ENCODE results near the gene C12orf76. TPM values are rescaled to one million over a fixed set of nuclear protein-coding genes. Genes with fewer than 3 reads are reported as not detected.

Gene C12orf76
- total and polyA plus RNA-seq, 9 of the 15 experiments (the other 6 are each of a cell fraction or from before 2014, with no cell fraction given) = 6.3 to 38.6 (median 12.3) TPM

GRCh38 chr12:110048242-110049027, at the start of gene C12orf76 (continued):
- TF ChIP-seq TEAD2 (tag; IDR thresholded peaks at IDR 0.05) (no peak), CUX1 (CRISPR knock-in tag; IDR thresholded peaks at IDR 0.05) (0 out of 2 replicates have a peak, but pooled peaks have one; percentile 2), BRF1 (IDR thresholded peaks at IDR 0.05; ENCODE audit: borderline replicate concordance, extremely low read depth, insufficient read length) (no peak), SMARCA5 (IDR thresholded peaks at IDR 0.05) (no peak), HMGN3 (IDR thresholded peaks at IDR 0.05; ENCODE audit: borderline replicate concordance, extremely low read depth, insufficient read length, low read depth, low read length) (peak; percentile 75), CC2D1A (IDR thresholded peaks at IDR 0.05) (peak; percentile 69), E2F6 (IDR thresholded peaks at IDR 0.05; ENCODE audit: borderline replicate concordance in 1 of 2, extremely low read depth in 1 of 2, insufficient read depth in 1 of 2, insufficient read length in 1 of 2, low read depth in 1 of 2, low read length in 1 of 2, poor library complexity in 1 of 2, severe bottlenecking in 1 of 2) (peak in 1 of 2 experiments; percentile 29), ATF3 (IDR thresholded peaks at IDR 0.05) (no peak), ATF3 (CRISPR knock-in tag; conservative IDR thresholded peaks at IDR 0.05) (no peak), XRCC4 (IDR thresholded peaks at IDR 0.05; ENCODE audit: extremely low read depth, insufficient read depth, insufficient read length) (no peak), TAF9B (IDR thresholded peaks at IDR 0.05; ENCODE audit: partially characterized antibody) (peak; percentile 11), ATF1 (CRISPR knock-in tag; IDR thresholded peaks at IDR 0.05) (no peak), ATF1 (tag; IDR thresholded peaks at IDR 0.05) (peak; percentile 88), POLR2B (IDR thresholded peaks at IDR 0.05; ENCODE audit: low read depth, partially characterized antibody) (peak; percentile 73), ZC3H11A (IDR thresholded peaks at IDR 0.05; ENCODE audit: low read depth, low read length) (peak; percentile 89; the same call in 1 of the 2 replicates), GMEB1 (CRISPR knock-in tag; IDR thresholded peaks at IDR 0.05) (peak; percentile 87), MTA3 (IDR thresholded peaks at IDR 0.05; ENCODE audit: borderline replicate concordance) (peak; percentile 86; the same call in 1 of the 2 replicates), CREM (IDR thresholded peaks at IDR 0.05; ENCODE audit: low read depth) (peak; percentile 92), ZNF24 (IDR thresholded peaks at IDR 0.05) (no peak)

Measured in K562 (cell line).